H1 (cell line): ENCODE data around the gene DKKL1. TPM values are rescaled to one million over a fixed set of nuclear protein-coding genes. Genes with fewer than 3 reads are reported as not detected.

Experiments
- CTCF ChIA-PET: fragments of 300-600 bp; sonication (Branson Sonifier 250); formaldehyde crosslinking; loops from one replicate; lab custom pipeline; 2021; ENCODE audit not compliant: partially characterized antibody; lab: Charles Lee
- POLR2A ChIA-PET: fragments of 300-600 bp; sonication (Branson Sonifier 250); formaldehyde crosslinking; loops from one replicate; lab custom pipeline; 2021; ENCODE audit warnings: inconsistent platforms; ENCODE audit not compliant: partially characterized antibody; lab: Charles Lee
- DNase-seq, 2 experiments: peaks; one replicate each; pipeline versions ENCODE4 v3.0.0 to v3.0.0-alpha.2; 2010 to 2022; ENCODE audit warnings: low spot score in 2 of 2, low read depth in 1 of 2, mixed read lengths in 1 of 2
- FAIRE-seq: peaks from 2 replicates; lab custom pipeline; 2011; peaks lifted over from hg19 to GRCh38; lab: Jason Lieb, UNC
- H2AFZ ChIP-seq: 2 replicates; pipeline ENCODE4 v1.8.1; 2012; ENCODE audit warnings: low read length, inconsistent platforms
- H2AK5ac ChIP-seq: 2 replicates; pipeline ENCODE4 v1.6.1; 2013; ENCODE audit warnings: low read depth, low read length
- H2BK120ac ChIP-seq: replicated peaks from 2 replicates; pipeline ENCODE3; 2013; ENCODE audit warnings: low read depth, low read length, inconsistent platforms
- H2BK12ac ChIP-seq: 2 replicates; pipeline ENCODE4 v1.6.1; 2013; ENCODE audit warnings: low read depth, low read length
- H2BK15ac ChIP-seq: 2 replicates; pipeline ENCODE4 v1.6.1; 2013; ENCODE audit warnings: low read length
- H2BK20ac ChIP-seq: 2 replicates; pipeline ENCODE4 v1.6.1; 2013; ENCODE audit warnings: low read length
- H2BK5ac ChIP-seq: 2 replicates; pipeline ENCODE4 v1.6.1; 2013; ENCODE audit warnings: low read depth, low read length
- H3K14ac ChIP-seq: 2 replicates; pipeline ENCODE4 v1.6.1; 2013; ENCODE audit warnings: inconsistent platforms; ENCODE audit not compliant: insufficient read length
- H3K18ac ChIP-seq: 2 replicates; pipeline ENCODE4 v1.6.1; 2013; ENCODE audit warnings: low read length; ENCODE audit errors: extremely low read depth
- H3K23ac ChIP-seq: 2 replicates; pipeline ENCODE4 v1.6.1; 2013; ENCODE audit warnings: inconsistent platforms; ENCODE audit not compliant: insufficient read length
- H3K23me2 ChIP-seq: 2 replicates; pipeline ENCODE4 v1.6.1; 2013; ENCODE audit warnings: low read depth, low read length
- H3K27ac ChIP-seq: 2 replicates; pipeline ENCODE4 v1.6.1; 2011; ENCODE audit warnings: low read depth, low read length, inconsistent platforms
- H3K27me3 ChIP-seq, 4 experiments: replicated peaks in 1 of 4; 1 replicate in 1 of 4; 2 replicates in 3 of 4; pipeline versions ENCODE4 v1.6.1 to v1.8.1; 2011 to 2013; ENCODE audit warnings: low read length in 3 of 4, mild to moderate bottlenecking in 3 of 4, inconsistent platforms in 2 of 4, mixed read lengths in 2 of 4, moderate library complexity in 1 of 4; ENCODE audit not compliant: control insufficient read depth in 3 of 4, insufficient read depth in 3 of 4; ENCODE audit errors: extremely low read depth in 1 of 4
- H3K36me3 ChIP-seq, 4 experiments: 2 replicates each; pipeline versions ENCODE4 v1.6.1 to v1.8.1; 2011 to 2013; ENCODE audit warnings: mild to moderate bottlenecking in 4 of 4, low read length in 3 of 4, moderate library complexity in 2 of 4, control low read depth in 1 of 4, inconsistent platforms in 1 of 4; ENCODE audit not compliant: insufficient read depth in 4 of 4, control insufficient read depth in 2 of 4
- H3K4ac ChIP-seq: replicated peaks from 2 replicates; pipeline ENCODE3; 2013; ENCODE audit warnings: low read length, low read depth, mixed read lengths, inconsistent platforms; ENCODE audit not compliant: insufficient read length
- H3K4me1 ChIP-seq, 4 experiments: replicated peaks in 1 of 4; 1 replicate in 1 of 4; 2 replicates in 3 of 4; pipeline versions ENCODE4 v1.6.1 to v1.8.1; 2011 to 2013; ENCODE audit warnings: low read length in 3 of 4, inconsistent platforms in 2 of 4, mixed read lengths in 1 of 4; ENCODE audit not compliant: insufficient read depth in 4 of 4, control insufficient read depth in 3 of 4
- H3K4me2 ChIP-seq, 2 experiments: 2 replicates each; pipeline versions ENCODE4 v1.6.1 to v1.8.1; 2011 to 2013; ENCODE audit warnings: low read depth in 2 of 2, low read length in 2 of 2, control low read depth in 1 of 2, inconsistent platforms in 1 of 2, mild to moderate bottlenecking in 1 of 2; ENCODE audit not compliant: insufficient read depth in 1 of 2
- H3K4me3 ChIP-seq, 4 experiments: fragments of 200-600, 300-600 bp in 1 of 4; sonication (generic), shearing (Covaris generic), sonication (Bioruptor Twin) in 1 of 4; 2 replicates each; pipeline versions ENCODE4 v1.5.1 to v1.8.1; 2011 to 2016; ENCODE audit warnings: low read length in 4 of 4, low read depth in 3 of 4, control low read depth in 2 of 4, inconsistent platforms in 2 of 4, mild to moderate bottlenecking in 2 of 4, mixed read lengths in 1 of 4, moderate library complexity in 1 of 4; ENCODE audit not compliant: insufficient read depth in 2 of 4; ENCODE audit errors: extremely low read depth in 1 of 4
- H3K56ac ChIP-seq: replicated peaks from 2 replicates; pipeline ENCODE3; 2013; ENCODE audit warnings: low read depth, mild to moderate bottlenecking, mixed read lengths, low read length, inconsistent platforms; ENCODE audit not compliant: insufficient read length
- H3K79me1 ChIP-seq: 2 replicates; pipeline ENCODE4 v1.6.1; 2013; ENCODE audit warnings: low read depth, low read length, control low read depth
- H3K79me2 ChIP-seq, 2 experiments: 2 replicates each; pipeline versions ENCODE4 v1.6.1 to v1.8.1; 2012 to 2013; ENCODE audit warnings: low read length in 2 of 2, mild to moderate bottlenecking in 2 of 2, inconsistent platforms in 1 of 2; ENCODE audit not compliant: insufficient read depth in 2 of 2, control insufficient read depth in 1 of 2
- H3K9ac ChIP-seq, 4 experiments: replicated peaks in 1 of 4; 1 replicate in 1 of 4; 2 replicates in 3 of 4; pipeline versions ENCODE4 v1.6.1 to v1.8.1; 2011 to 2013; ENCODE audit warnings: low read depth in 3 of 4, low read length in 3 of 4, control low read depth in 2 of 4, mild to moderate bottlenecking in 2 of 4, moderate library complexity in 2 of 4, inconsistent platforms in 1 of 4; ENCODE audit errors: extremely low read depth in 1 of 4
- H3K9me3 ChIP-seq, 2 experiments: 2 replicates each; pipeline versions ENCODE4 v1.6.1 to v1.8.1; 2012 to 2013; ENCODE audit warnings: mild to moderate bottlenecking in 2 of 2, moderate library complexity in 2 of 2, control low read depth in 1 of 2, inconsistent platforms in 1 of 2, low read depth in 1 of 2, low read length in 1 of 2, mixed read lengths in 1 of 2; ENCODE audit not compliant: insufficient read depth in 2 of 2
- H4K20me1 ChIP-seq, 2 experiments: replicated peaks in 1 of 2; 2 replicates each; pipeline versions ENCODE3 to v1.8.1; 2011 to 2013; ENCODE audit warnings: inconsistent platforms in 2 of 2, low read length in 2 of 2, mild to moderate bottlenecking in 1 of 2; ENCODE audit not compliant: insufficient read depth in 2 of 2, control insufficient read depth in 1 of 2
- H4K5ac ChIP-seq: 2 replicates; pipeline ENCODE4 v1.6.1; 2013; ENCODE audit warnings: low read length, low read depth, mixed read lengths, inconsistent platforms; ENCODE audit not compliant: insufficient read length
- H4K8ac ChIP-seq: 2 replicates; pipeline ENCODE4 v1.8.0; 2013; ENCODE audit warnings: mild to moderate bottlenecking, moderate library complexity, low read length, inconsistent platforms; ENCODE audit not compliant: insufficient read depth; ENCODE audit errors: extremely low read depth
- H4K91ac ChIP-seq: replicated peaks from 2 replicates; pipeline ENCODE3; 2013; ENCODE audit warnings: low read length, mixed read lengths, inconsistent platforms; ENCODE audit not compliant: insufficient read length
- POLR2A ChIP-seq, 2 experiments: IDR thresholded peaks; 1 replicate in 1 of 2; 2 replicates in 1 of 2; pipeline ENCODE4 v1.6.1; 2011; ENCODE audit warnings: low read depth in 2 of 2, low read length in 2 of 2, mild to moderate bottlenecking in 2 of 2; ENCODE audit errors: control extremely low read depth in 1 of 2
- RFX5 ChIP-seq: IDR thresholded peaks from 2 replicates; pipeline ENCODE4 v1.6.1; 2011; ENCODE audit warnings: low read depth, low read length, improper control_type of control experiment, borderline replicate concordance
- WGBS, 2 experiments: shearing (Covaris generic) in 1 of 2; methylation state at CpG; one replicate each; pipeline versions ENCODE4 v1.1.6 to v1.1.7; 2013 to 2015; ENCODE audit warnings: low lambda C conversion rate in 2 of 2, mixed read lengths in 2 of 2, inconsistent platforms in 1 of 2, low coverage in 1 of 2, missing lambda C conversion rate in 1 of 2; ENCODE audit not compliant: insufficient replicate concordance in 2 of 2, insufficient coverage in 1 of 2, insufficient read length in 1 of 2; ENCODE audit errors: extremely low coverage in 1 of 2, missing lambda C conversion rate in 1 of 2; 5-methylcytosine and 5-hydroxymethylcytosine counted together
- polyA plus RNA-seq, 7 experiments: library from polyadenylated mRNA; depleted of rRNA in 3 of 7; stranded (reverse) in 5 of 7; unstranded in 2 of 7; fragments of >200 nt in 5 of 7; fragments of 200-250 nt in 2 of 7; gene quantifications; 1 replicate in 5 of 7; 2 replicates in 1 of 7; 4 replicates in 1 of 7; pipeline versions ENCODE4 v1.2.1 to v1.2.3, GENCODE V29; 2011 to 2013; ENCODE audit warnings: missing spikeins in 2 of 7, mixed read lengths in 2 of 7
- total RNA-seq: library from RNA; stranded (reverse); fragmentation: NEBNext Ultra II Directional; extraction: Animal tissue kit (Norgen Biotek cat#: 25700); gene quantifications from 2 replicates; pipeline ENCODE4 v1.2.1, GENCODE V29; 2021

The DKKL1 gene
- total and polyA plus RNA-seq, 2 of the 8 experiments (the other 6 are each of a cell fraction or from before 2014, with no cell fraction given): 2.6 to 6.8 TPM

DNA sequence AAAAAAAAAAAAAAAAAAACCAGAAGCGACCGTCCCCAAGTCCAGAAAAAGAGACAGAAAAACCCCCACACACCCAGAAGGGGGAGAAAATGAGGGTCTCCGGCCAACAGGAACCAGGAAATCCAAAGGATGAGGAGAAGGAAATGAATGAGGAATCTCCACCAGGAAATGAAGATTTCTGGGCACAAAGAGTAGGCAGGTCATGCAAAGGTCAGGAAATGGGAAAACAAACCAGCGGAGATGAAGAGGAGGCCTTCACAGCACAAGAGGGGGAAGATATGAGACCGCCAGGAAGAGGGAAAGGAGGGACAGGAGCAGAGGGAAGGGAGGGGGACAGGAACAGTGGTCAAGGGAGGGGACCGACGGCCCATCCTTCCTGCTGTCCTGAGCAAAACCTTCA, 7.3 kb upstream of the DKKL1 start:
- Histone ChIP-seq H2BK5ac (no peak overlapping the region), H3K4me3 (no peak overlapping the region), H3K18ac (no peak overlapping the region), H2BK120ac (no peak overlapping the region), H4K5ac (no peak overlapping the region), H2AK5ac (no peak overlapping the region), H2BK20ac (no peak overlapping the region), H3K4me1 (peaks cover 0 to 10% (median 5%) of the 10 kb centered on the region in 4 experiments; a peak in 4 of 7 replicates), H3K4me2 (no peak overlapping the region), H3K27ac (no peak overlapping the region; the same call in 1 of the 2 replicates), H3K79me2 (peaks cover 3 to 27% of the 10 kb centered on the region in 2 experiments; a peak in 3 of 4 replicates), H3K4ac (no peak overlapping the region), H4K20me1 (peaks cover 7 to 13% of the 10 kb centered on the region in 2 experiments), H3K23me2 (peaks cover 3% of the 10 kb centered on the region; the same call in 1 of the 2 replicates), H3K79me1 (peaks cover 13% of the 10 kb centered on the region), H4K8ac (peak overlapping the region; percentile 3; the same call in 1 of the 2 replicates), H3K23ac (no peak overlapping the region), H3K27me3 (no peaks in the 10 kb centered on the region), H2BK12ac (no peak overlapping the region), H3K56ac (no peak overlapping the region), H4K91ac (no peak overlapping the region), H2BK15ac (no peak overlapping the region), H3K36me3 (peaks cover 31 to 84% (median 60%) of the 10 kb centered on the region in 4 experiments), H3K14ac (no peak overlapping the region), H2AFZ (no peak overlapping the region), H3K9ac (peak overlapping the region in 1 of 4 experiments; percentile 22; a peak in 2 of 7 replicates), H3K9me3 (no peaks in the 10 kb centered on the region)
- CTCF ChIA-PET: no interaction called here
- POLR2A ChIA-PET: no interaction called here
- FAIRE-seq: no peak
- DNase-seq: no peak
- WGBS, 2 experiments: 94% methylated on average over 4 of the region's 7 CpGs; no CpG with 5 or more reads in 1 of the 2 experiments
- TF ChIP-seq POLR2A (IDR thresholded peaks at IDR 0.05; ENCODE audit: control extremely low read depth in 1 of 2, low read depth in 2 of 2, low read length in 2 of 2) (peak in 1 of 2 experiments; percentile 32; a peak in 1 of 3 replicates), RFX5 (no peak)
